ENCODE results near the gene TMPRSS11B. TPM values are rescaled to one million over a fixed set of nuclear protein-coding genes. Genes with fewer than 3 reads are reported as not detected.

The TMPRSS11B gene
- total RNA-seq, 1 donor, result not detected

DNA sequence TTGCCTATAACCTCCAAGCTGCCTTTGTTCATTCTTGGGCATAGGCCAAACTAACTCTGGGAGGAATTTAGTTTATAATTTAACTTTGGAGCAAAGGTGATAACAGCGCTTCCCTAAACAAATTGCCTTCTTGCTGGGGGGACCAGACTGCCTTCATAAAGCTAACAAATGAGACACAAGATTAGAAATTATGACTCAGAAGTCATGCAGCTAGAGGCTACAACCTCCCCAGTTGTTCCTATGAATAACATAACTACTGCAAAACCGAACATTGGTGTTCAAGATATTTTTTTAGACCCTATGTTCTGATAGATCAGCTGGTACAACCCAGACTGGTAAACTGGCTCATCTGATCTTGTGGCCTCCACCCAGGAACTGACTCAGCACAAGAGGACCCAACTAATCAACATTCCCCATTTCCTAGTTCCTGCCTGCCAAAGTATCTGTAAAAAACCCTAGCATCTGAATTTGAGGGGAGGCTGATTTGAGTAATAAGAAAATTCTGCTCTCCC lies 22.0 kb upstream of the TMPRSS11B start:
- peaks cover 8% of the 10 kb centered on the region for H3K4me1 ChIP-seq (ENCODE audit: insufficient read depth, low read length)
- peak overlapping the region; percentile 41 for H3K4me2 ChIP-seq (ENCODE audit: insufficient read depth, low read length)
- H3K27ac ChIP-seq (ENCODE audit: low read depth, low read length), result peak overlapping the region; percentile 34
- H2AFZ ChIP-seq (ENCODE audit: low read length), result peak overlapping the region; percentile 3
- H3K36me3 ChIP-seq (ENCODE audit: insufficient read depth, low read length), result no peaks in the 10 kb centered on the region
- no peaks in the 10 kb centered on the region for H3K27me3 ChIP-seq (ENCODE audit: insufficient read depth, low read length)
- H3K79me2 ChIP-seq (ENCODE audit: insufficient read depth, low read length), result no peaks in the 10 kb centered on the region
- no peak overlapping the region for H3K4me3 ChIP-seq (ENCODE audit: insufficient read depth, low read length)
- peak; percentile 46 for DNase-seq (ENCODE audit: insufficient read length, low spot score, missing footprints)
- no peaks in the 10 kb centered on the region for H4K20me1 ChIP-seq (ENCODE audit: insufficient read depth, low read length)
- no peaks in the 10 kb centered on the region for H3K9me3 ChIP-seq (ENCODE audit: low read depth, low read length)
- TF ChIP-seq, protein P1, sequence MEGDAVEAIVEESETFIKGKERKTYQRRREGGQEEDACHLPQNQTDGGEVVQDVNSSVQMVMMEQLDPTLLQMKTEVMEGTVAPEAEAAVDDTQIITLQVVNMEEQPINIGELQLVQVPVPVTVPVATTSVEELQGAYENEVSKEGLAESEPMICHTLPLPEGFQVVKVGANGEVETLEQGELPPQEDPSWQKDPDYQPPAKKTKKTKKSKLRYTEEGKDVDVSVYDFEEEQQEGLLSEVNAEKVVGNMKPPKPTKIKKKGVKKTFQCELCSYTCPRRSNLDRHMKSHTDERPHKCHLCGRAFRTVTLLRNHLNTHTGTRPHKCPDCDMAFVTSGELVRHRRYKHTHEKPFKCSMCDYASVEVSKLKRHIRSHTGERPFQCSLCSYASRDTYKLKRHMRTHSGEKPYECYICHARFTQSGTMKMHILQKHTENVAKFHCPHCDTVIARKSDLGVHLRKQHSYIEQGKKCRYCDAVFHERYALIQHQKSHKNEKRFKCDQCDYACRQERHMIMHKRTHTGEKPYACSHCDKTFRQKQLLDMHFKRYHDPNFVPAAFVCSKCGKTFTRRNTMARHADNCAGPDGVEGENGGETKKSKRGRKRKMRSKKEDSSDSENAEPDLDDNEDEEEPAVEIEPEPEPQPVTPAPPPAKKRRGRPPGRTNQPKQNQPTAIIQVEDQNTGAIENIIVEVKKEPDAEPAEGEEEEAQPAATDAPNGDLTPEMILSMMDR (IDR thresholded peaks at IDR 0.05; ENCODE audit: extremely low read depth, low read depth, low read length), result no peak

DNA sequence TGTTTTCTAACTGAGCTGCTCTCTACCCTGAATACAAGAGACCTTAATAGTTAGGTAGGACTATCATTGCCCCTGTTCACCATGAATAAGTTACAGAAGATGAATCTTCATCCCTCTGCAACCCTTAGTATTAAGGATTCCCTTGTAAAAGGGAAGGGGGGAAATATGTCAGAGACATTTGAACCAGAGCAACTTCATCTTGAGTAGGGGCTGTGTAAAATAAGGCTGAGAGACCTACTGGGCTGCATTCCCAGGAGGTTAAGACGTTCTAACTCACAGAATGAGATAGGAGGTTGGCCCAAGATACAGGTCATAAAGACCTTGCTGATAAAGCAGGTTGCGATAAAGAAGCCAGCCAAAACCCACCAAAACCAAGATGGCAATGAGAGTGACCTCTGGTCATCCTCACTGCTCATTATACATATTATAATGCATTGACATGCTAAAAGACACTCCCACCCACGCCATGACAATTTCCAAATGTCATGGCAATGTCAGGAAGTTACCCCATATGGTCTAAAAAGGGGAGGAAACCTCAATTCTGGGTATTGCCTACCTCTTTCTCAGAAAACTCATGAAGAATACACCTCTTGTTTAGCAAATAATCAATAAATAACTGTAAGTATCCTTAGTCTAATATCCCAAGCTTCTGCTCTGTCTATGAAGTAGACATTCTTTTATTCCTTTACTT lies 19.5 kb upstream of the TMPRSS11B start:
- TF ChIP-seq, protein P1 (IDR thresholded peaks at IDR 0.05; ENCODE audit: extremely low read depth, low read depth, low read length), result no peak
- no peak overlapping the region for H3K4me3 ChIP-seq (ENCODE audit: insufficient read depth, low read length)

DNA sequence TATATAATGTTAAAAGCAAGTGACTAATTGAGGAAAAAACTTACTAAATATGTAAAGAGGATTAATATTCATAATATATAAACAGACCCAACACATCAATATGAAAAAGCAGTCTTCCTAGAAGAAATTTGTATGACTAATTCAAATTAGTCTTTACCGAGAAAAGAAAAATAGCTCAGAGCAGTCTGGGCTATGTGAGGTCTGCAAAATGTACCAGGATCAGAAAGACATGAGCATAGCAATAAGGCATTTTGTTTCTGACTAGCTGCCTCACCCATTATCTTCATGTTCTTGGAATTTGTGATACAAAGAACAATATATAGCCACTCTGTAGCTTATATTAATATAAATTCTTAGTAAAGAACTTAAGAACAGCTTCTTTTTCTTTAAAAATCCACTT lies 13.7 kb upstream of the TMPRSS11B start:
- no peaks in the 10 kb centered on the region for H3K79me2 ChIP-seq (ENCODE audit: insufficient read depth, low read length)
- no peaks in the 10 kb centered on the region for H3K9me3 ChIP-seq (ENCODE audit: low read depth, low read length)
- H3K27me3 ChIP-seq (ENCODE audit: insufficient read depth, low read length), result no peaks in the 10 kb centered on the region
- no peak for DNase-seq (ENCODE audit: insufficient read length, low spot score, missing footprints)
- H3K4me3 ChIP-seq (ENCODE audit: insufficient read depth, low read length), result no peak overlapping the region
- H3K4me2 ChIP-seq (ENCODE audit: insufficient read depth, low read length), result no peak overlapping the region
- H3K36me3 ChIP-seq (ENCODE audit: insufficient read depth, low read length), result no peaks in the 10 kb centered on the region
- no peaks in the 10 kb centered on the region for H4K20me1 ChIP-seq (ENCODE audit: insufficient read depth, low read length)
- TF ChIP-seq, protein P1 (IDR thresholded peaks at IDR 0.05; ENCODE audit: extremely low read depth, low read depth, low read length), result no peak
- no peak overlapping the region for H3K27ac ChIP-seq (ENCODE audit: low read depth, low read length)
- no peaks in the 10 kb centered on the region for H3K4me1 ChIP-seq (ENCODE audit: insufficient read depth, low read length)
- no peak overlapping the region for H2AFZ ChIP-seq (ENCODE audit: low read length)

More for the DNA sequence above, 19.5 kb upstream of the TMPRSS11B start:
- Histone ChIP-seq H2AFZ (ENCODE audit: low read length) (no peak overlapping the region), H4K20me1 (ENCODE audit: insufficient read depth, low read length) (no peaks in the 10 kb centered on the region), H3K4me2 (ENCODE audit: insufficient read depth, low read length) (no peak overlapping the region), H3K27me3 (ENCODE audit: insufficient read depth, low read length) (no peaks in the 10 kb centered on the region), H3K4me1 (ENCODE audit: insufficient read depth, low read length) (peaks cover 6% of the 10 kb centered on the region), H3K36me3 (ENCODE audit: insufficient read depth, low read length) (no peaks in the 10 kb centered on the region), H3K79me2 (ENCODE audit: insufficient read depth, low read length) (no peaks in the 10 kb centered on the region), H3K27ac (ENCODE audit: low read depth, low read length) (no peak overlapping the region), H3K9me3 (ENCODE audit: low read depth, low read length) (no peaks in the 10 kb centered on the region)
- DNase-seq (ENCODE audit: insufficient read length, low spot score, missing footprints), result no peak

DNA sequence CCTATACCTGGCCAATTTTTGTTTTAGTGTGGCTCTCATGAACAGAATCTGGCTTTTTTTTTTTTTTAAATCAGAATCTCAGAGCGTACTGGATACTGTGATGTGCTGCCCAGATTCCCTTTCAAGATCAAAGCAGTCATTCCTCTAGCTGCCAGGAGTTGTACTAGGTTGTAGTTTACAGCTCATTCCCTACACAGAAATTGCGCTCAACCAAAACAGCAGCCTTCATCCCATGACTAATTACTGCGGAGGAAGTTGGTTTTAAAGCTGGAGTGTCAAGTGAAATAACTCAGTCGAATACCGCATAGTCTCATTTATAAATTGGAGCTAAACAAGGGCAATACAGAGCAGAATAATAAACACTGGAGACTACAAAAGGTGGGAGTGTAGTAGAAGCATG lies 12.2 kb upstream of the TMPRSS11B start:
- Histone ChIP-seq H3K36me3 (ENCODE audit: insufficient read depth, low read length) (no peaks in the 10 kb centered on the region), H3K79me2 (ENCODE audit: insufficient read depth, low read length) (no peaks in the 10 kb centered on the region), H3K4me2 (ENCODE audit: insufficient read depth, low read length) (no peak overlapping the region), H3K9me3 (ENCODE audit: low read depth, low read length) (no peaks in the 10 kb centered on the region), H3K27ac (ENCODE audit: low read depth, low read length) (no peak overlapping the region), H3K4me1 (ENCODE audit: insufficient read depth, low read length) (no peaks in the 10 kb centered on the region), H4K20me1 (ENCODE audit: insufficient read depth, low read length) (no peaks in the 10 kb centered on the region), H2AFZ (ENCODE audit: low read length) (no peak overlapping the region), H3K27me3 (ENCODE audit: insufficient read depth, low read length) (no peaks in the 10 kb centered on the region), H3K4me3 (ENCODE audit: insufficient read depth, low read length) (no peak overlapping the region)
- no peak for DNase-seq (ENCODE audit: insufficient read length, low spot score, missing footprints)
- TF ChIP-seq, protein P1 (IDR thresholded peaks at IDR 0.05; ENCODE audit: extremely low read depth, low read depth, low read length), result no peak
